HCT116 (cell line): ENCODE data around the gene ARHGAP10. TPM values are rescaled to one million over a fixed set of nuclear protein-coding genes. Genes with fewer than 3 reads are reported as not detected.

ENCODE experiments used
- ATAC-seq: fragments of 200-7000 bp; cut with Tn5 transposase; 2 replicates; pipeline ENCODE4 v1.9.1; 2020; ENCODE audit warnings: mild to moderate bottlenecking, moderate library complexity
- BruUV-seq: library from RNA; stranded (reverse); fragments of 400-500 nt; replicated peaks from 2 replicates; lab custom pipeline; 2021; lab: Mats Ljungman, UMichigan
- CTCF ChIA-PET: fragments of 300-600 bp; sonication (Branson Sonifier 250); formaldehyde crosslinking; loops from one replicate; lab custom pipeline; 2021; ENCODE audit warnings: antibody characterized with exemption; lab: Charles Lee
- POLR2A ChIA-PET: fragments of 300-600, 350-600 bp; sonication (Branson Sonifier 250); formaldehyde crosslinking; loops from one replicate; lab custom pipeline; 2021; ENCODE audit warnings: antibody characterized with exemption; lab: Charles Lee
- RAD21 ChIA-PET, 2 experiments: fragments of 300-600 bp; sonication (Branson Sonifier 250); formaldehyde crosslinking; loops; one replicate each; lab custom pipeline; 2023; ENCODE audit warnings: low total read pairs in 2 of 2; ENCODE audit not compliant: uncharacterized antibody in 2 of 2, unreplicated experiment in 2 of 2, low non-redundant PET in 1 of 2; lab: Charles Lee
- DNase-seq: peaks from one replicate; pipeline ENCODE4 v3.0.0-alpha.2; 2010; ENCODE audit warnings: low read depth, low spot score
- H2AFZ ChIP-seq: fragments of 200-600 bp; shearing (Covaris generic), sonication (generic); 2 replicates; pipeline ENCODE4 v1.6.1; 2017; ENCODE audit warnings: low read depth, mixed run types, mixed read lengths, antibody characterized with exemption, low read length; ENCODE audit not compliant: poor library complexity, severe bottlenecking
- H3K27ac ChIP-seq: 2 replicates; pipeline ENCODE4 v1.5.1; 2012; ENCODE audit warnings: low read depth, low read length
- H3K27me3 ChIP-seq: fragments of 200-600 bp; sonication (generic); 2 replicates; pipeline ENCODE4 v1.6.1; 2016; ENCODE audit warnings: mixed run types, low read length, mixed read lengths; ENCODE audit not compliant: insufficient read depth
- H3K36me3 ChIP-seq, 2 experiments: fragments of 200-500 bp in 1 of 2; fragments of 200-600 bp in 1 of 2; sonication (Bioruptor generic) in 1 of 2; sonication (generic) in 1 of 2; 2 replicates each; pipeline versions ENCODE4 v1.5.1 to v1.6.1; 2014 to 2016; ENCODE audit warnings: low read length in 2 of 2, inconsistent platforms in 1 of 2, mixed read lengths in 1 of 2, mixed run types in 1 of 2; ENCODE audit not compliant: insufficient read depth in 2 of 2, control insufficient read depth in 1 of 2
- H3K4me1 ChIP-seq, 2 experiments: fragments of 200-600 bp in 1 of 2; sonication (generic) in 1 of 2; 2 replicates each; pipeline versions ENCODE4 v1.5.1 to v1.6.1; 2012 to 2017; ENCODE audit warnings: low read length in 2 of 2, inconsistent platforms in 1 of 2, mild to moderate bottlenecking in 1 of 2, mixed read lengths in 1 of 2, mixed run types in 1 of 2, moderate library complexity in 1 of 2; ENCODE audit not compliant: insufficient read depth in 2 of 2, control insufficient read depth in 1 of 2
- H3K4me2 ChIP-seq: fragments of 200-600 bp; sonication (generic); 2 replicates; pipeline ENCODE4 v1.6.1; 2017; ENCODE audit warnings: mixed run types, low read length, mixed read lengths
- H3K4me3 ChIP-seq, 2 experiments: fragments of 200-600 bp in 1 of 2; sonication (generic) in 1 of 2; replicated peaks in 1 of 2; 2 replicates each; pipeline ENCODE4 v1.5.1; 2011 to 2016; ENCODE audit warnings: low read length in 2 of 2, control low read depth in 1 of 2, low read depth in 1 of 2, mild to moderate bottlenecking in 1 of 2, mixed read lengths in 1 of 2, mixed run types in 1 of 2
- H3K79me2 ChIP-seq: fragments of 200-600 bp; sonication (generic); 2 replicates; pipeline ENCODE4 v1.6.1; 2017; ENCODE audit warnings: mild to moderate bottlenecking, mixed run types, low read length, moderate library complexity, mixed read lengths; ENCODE audit not compliant: insufficient read depth
- H3K9ac ChIP-seq: fragments of 200-600 bp; sonication (generic); 2 replicates; pipeline ENCODE4 v1.6.1; 2016; ENCODE audit warnings: low read length, mixed read lengths
- H3K9me2 ChIP-seq: fragments of 200-600 bp; sonication (generic), shearing (Covaris generic); 2 replicates; pipeline ENCODE4 v1.6.1; 2017; ENCODE audit warnings: mixed run types, mild to moderate bottlenecking, moderate library complexity; ENCODE audit not compliant: insufficient read depth
- H3K9me3 ChIP-seq, 2 experiments: fragments of 200-500 bp in 1 of 2; fragments of 200-600 bp in 1 of 2; sonication (Bioruptor generic) in 1 of 2; sonication (generic) in 1 of 2; 2 replicates each; pipeline ENCODE4 v1.6.1; 2014 to 2017; ENCODE audit warnings: low read length in 2 of 2, mixed read lengths in 2 of 2, inconsistent platforms in 1 of 2, low read depth in 1 of 2, mild to moderate bottlenecking in 1 of 2, mixed run types in 1 of 2, moderate library complexity in 1 of 2; ENCODE audit not compliant: control insufficient read depth in 1 of 2, insufficient read depth in 1 of 2
- H4K20me1 ChIP-seq: fragments of 200-600 bp; sonication (generic), shearing (Covaris generic); 2 replicates; pipeline ENCODE4 v1.6.1; 2017; ENCODE audit warnings: mixed run types, mild to moderate bottlenecking, moderate library complexity; ENCODE audit not compliant: insufficient read depth
- ATF3 ChIP-seq: IDR thresholded peaks from 2 replicates; pipeline ENCODE4 v1.6.1; 2012
- CTCF ChIP-seq, 3 experiments: fragments of 200-600 bp in 1 of 3; sonication (generic) in 1 of 3; IDR thresholded peaks in 2 of 3; conservative IDR thresholded peaks in 1 of 3; 2 replicates each; pipeline ENCODE4 v1.5.1; 2012 to 2017; ENCODE audit warnings: low read depth in 2 of 3, low read length in 2 of 3, antibody characterized with exemption in 1 of 3, borderline replicate concordance in 1 of 3, control low read depth in 1 of 3, mild to moderate bottlenecking in 1 of 3, mixed read lengths in 1 of 3, mixed run types in 1 of 3, moderate library complexity in 1 of 3; ENCODE audit not compliant: insufficient read depth in 1 of 3
- ELF1 ChIP-seq: IDR thresholded peaks from 2 replicates; pipeline ENCODE4 v1.6.1; 2012; ENCODE audit warnings: low read depth, borderline replicate concordance
- EZH2 ChIP-seq: fragments of 200-600 bp; sonication (generic); IDR thresholded peaks from 2 replicates; pipeline ENCODE4 v1.6.1; 2017; ENCODE audit warnings: antibody characterized with exemption, mixed run types
- FOSL1 ChIP-seq: IDR thresholded peaks from 2 replicates; pipeline ENCODE4 v1.6.1; 2012; ENCODE audit warnings: low read depth
- POLR2A ChIP-seq: IDR thresholded peaks from 2 replicates; pipeline ENCODE4 v1.7.0; 2011; ENCODE audit warnings: borderline replicate concordance; ENCODE audit not compliant: insufficient read depth, insufficient read length; ENCODE audit errors: extremely low read depth
- SIN3A ChIP-seq: IDR thresholded peaks from 2 replicates; pipeline ENCODE4 v1.6.1; 2012; ENCODE audit warnings: low read depth
- TCF7L2 ChIP-seq: IDR thresholded peaks from 2 replicates; pipeline ENCODE4 v1.7.0; 2011; ENCODE audit warnings: borderline replicate concordance, inconsistent platforms; ENCODE audit not compliant: insufficient read depth, insufficient read length; ENCODE audit errors: extremely low read depth
- ZBTB33 ChIP-seq: IDR thresholded peaks from 2 replicates; pipeline ENCODE4 v1.6.1; 2011; ENCODE audit warnings: mild to moderate bottlenecking, low read length, moderate library complexity; ENCODE audit not compliant: insufficient replicate concordance; ENCODE audit errors: extremely low read depth
- ZFX ChIP-seq: fragments of 450-650 bp; IDR thresholded peaks from 2 replicates; pipeline ENCODE4 v1.6.1; 2017
- intact Hi-C: fragments of 100-400 bp; cut with micrococcal nuclease; formaldehyde crosslinking; loops from 2 replicates; pipeline ENCODE4 v1.10.0; 2022
- total RNA-seq: library from RNA; stranded (reverse); gene quantifications from one replicate; pipeline ENCODE4 v1.2.1, GENCODE V29; 2021; ENCODE audit not compliant: unreplicated experiment

ARHGAP10 gene
- total RNA-seq, 1 experiment from 2014 or later: 24.7 TPM

- no peaks in the 10 kb centered on the region for H3K9me2 ChIP-seq
- CTCF ChIA-PET: no interaction called here
- BruUV-seq: no TSS peak
These were observed 371.9 kb downstream of the ARHGAP10 start for GRCh38 chr4:148103597-148104355.

More at GRCh38 chr4:148103597-148104355, 371.9 kb downstream of the ARHGAP10 start:
- no peaks in the 10 kb centered on the region for H3K4me1 ChIP-seq
- no peak overlapping the region for H3K27ac ChIP-seq
- no peaks in the 10 kb centered on the region for H4K20me1 ChIP-seq
- RAD21 ChIA-PET: no interaction called here
- H2AFZ ChIP-seq: no peak overlapping the region
- TF ChIP-seq POLR2A: no peak
- no peak for TF ChIP-seq SIN3A
- TF ChIP-seq ELF1: no peak
- TF ChIP-seq ZFX: no peak
- no peak for TF ChIP-seq EZH2
- TF ChIP-seq ZBTB33: no peak
- TF ChIP-seq ATF3: no peak
- no peak for TF ChIP-seq TCF7L2
- TF ChIP-seq FOSL1: no peak
- TF ChIP-seq CTCF (IDR thresholded peaks at IDR 0.05 in 2 of 3, conservative IDR thresholded peaks at IDR 0.05 in 1 of 3; ENCODE audit: borderline replicate concordance in 1 of 3, insufficient read depth in 1 of 3, low read depth in 2 of 3, low read length in 2 of 3): no peak
- no peaks in the 10 kb centered on the region for H3K79me2 ChIP-seq
- no peak overlapping the region for H3K4me2 ChIP-seq
- H3K27me3 ChIP-seq: no peaks in the 10 kb centered on the region
- DNase-seq (no peak), ATAC-seq (no peak)
- H3K9ac ChIP-seq: no peak overlapping the region
- no peaks in the 10 kb centered on the region for H3K36me3 ChIP-seq
- intact Hi-C loops: no loop called here
- no peak overlapping the region for H3K4me3 ChIP-seq
- POLR2A ChIA-PET: no interaction called here
- no peaks in the 10 kb centered on the region for H3K9me3 ChIP-seq
